Stimulated activated CD4-positive, alpha-beta T cell treated with anti-CD3 and anti-CD28 coated beads, Interleukin-1b, Interleukin-23, amount 100 ng/mL, for 48 hours (primary cell): Measurements from ENCODE around the gene TMEM169.
"Not testable (repeated sequence)": the region's sequence is repeated elsewhere in the genome, so short reads cannot be mapped to it uniquely, and the experiment has no call there.

Experiments
- DNase-seq: peaks from one replicate; pipeline ENCODE4 v3.0.0-alpha.2; 2020

Gene TMEM169

DNA sequence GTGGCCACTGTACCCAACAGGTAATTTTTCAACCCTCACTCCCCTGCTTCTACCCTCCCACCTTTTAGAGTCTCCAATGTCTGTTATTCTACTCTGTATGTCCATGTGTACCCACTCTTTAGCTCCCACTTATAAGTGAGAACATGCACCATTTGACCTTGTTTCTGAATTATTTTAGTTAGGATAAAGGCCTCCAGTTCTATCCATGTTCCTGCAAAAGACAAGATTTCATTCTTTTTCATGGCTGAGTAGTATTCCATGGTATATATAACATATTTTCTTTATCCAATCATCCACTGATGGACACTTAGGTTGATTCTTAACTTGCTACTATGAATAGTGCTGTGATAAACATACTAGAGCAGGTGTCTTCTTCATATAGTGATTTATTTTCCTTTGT is 9.2 kb upstream of the TMEM169 start:
- DNase-seq: no peak

DNA sequence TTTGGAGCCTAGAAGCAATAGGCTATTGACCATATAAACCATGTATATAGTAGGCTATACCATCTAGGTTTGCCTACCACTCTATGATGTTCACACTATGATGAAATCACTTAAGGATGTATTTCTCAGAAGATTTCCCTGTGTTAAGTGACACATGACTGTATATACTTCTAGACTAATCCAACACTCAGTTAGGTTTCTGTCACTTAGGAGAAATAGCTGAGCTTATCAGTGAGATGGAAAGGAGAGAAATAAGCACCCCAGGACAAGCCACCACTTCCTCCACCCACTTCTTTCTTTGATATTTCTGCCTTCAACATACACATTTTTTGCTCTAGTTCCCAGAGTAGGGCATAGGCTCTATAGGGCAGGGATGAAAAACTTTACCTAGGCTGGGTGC is 7.9 kb upstream of the TMEM169 start:
- no peak for DNase-seq

GRCh38 chr2:216074380-216074779 is 7.3 kb upstream of the TMEM169 start:
- DNase-seq: no peak

DNA sequence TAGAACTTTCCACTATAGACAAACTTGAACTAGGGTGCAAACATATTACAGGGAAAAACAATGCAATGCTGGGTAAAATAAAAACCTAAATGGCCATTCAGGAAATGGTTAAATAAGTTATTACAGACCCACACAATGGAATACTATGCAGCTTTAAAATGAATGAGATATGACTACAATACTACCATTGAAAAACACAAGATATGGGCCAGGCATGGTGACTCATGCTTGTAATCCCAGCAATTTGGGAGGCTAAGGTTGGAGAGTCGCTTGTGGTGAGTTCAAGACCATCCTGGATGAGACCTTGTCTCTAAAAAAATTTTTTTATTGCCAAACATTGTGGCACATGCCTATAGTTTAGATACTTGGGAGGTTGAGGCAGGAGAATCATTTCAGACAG is 6.9 kb upstream of the TMEM169 start:
- no peak for DNase-seq

DNA sequence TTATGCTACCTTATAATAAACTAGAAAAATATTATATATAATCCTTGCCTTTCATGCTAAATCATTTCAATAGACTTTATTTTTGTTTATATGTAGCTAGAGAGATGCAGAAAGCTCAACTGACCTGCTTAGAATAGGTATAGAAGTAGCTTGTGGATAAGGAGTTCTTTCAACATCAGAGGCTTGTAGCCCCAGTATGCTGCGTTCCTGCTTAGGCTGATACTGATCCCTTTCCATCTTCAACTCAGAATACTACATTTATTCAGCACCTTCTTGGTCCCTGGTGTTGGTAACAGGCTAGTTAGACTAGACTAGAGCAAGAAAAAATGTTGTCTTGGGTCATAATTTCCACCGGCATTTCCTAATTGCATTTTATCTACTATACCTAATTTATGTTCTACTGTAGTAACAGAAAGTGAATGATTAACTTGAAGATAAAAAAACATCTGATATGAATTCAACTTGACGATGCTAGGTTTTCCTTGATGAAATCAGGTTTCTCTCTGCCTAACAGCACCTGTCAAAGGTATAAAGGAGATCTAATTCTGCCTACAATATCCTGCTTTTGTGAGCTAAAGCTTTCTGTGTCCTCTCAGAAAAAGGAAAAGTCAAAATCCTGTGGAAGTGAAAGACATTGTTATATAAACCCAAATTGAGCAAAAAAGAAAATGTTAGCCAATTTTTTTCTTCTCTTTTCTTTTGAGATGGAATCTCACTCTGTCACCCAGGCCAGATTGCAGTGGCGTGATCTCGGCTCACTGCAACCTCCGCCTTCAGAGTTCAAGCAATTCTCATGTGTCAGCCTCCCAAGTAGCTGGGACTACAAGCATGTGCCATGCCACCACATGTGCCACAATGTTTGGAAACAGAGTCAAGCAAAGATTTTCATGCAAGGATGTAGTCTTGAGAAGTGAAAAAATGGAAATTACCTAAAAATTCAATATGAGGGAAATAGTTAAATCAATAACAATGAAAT is 5.9 kb upstream of the TMEM169 start:
- DNase-seq: no peak

- DNase-seq: no peak
Observed at GRCh38 chr2:216078776-216079175, 2.9 kb upstream of the TMEM169 start.

DNA sequence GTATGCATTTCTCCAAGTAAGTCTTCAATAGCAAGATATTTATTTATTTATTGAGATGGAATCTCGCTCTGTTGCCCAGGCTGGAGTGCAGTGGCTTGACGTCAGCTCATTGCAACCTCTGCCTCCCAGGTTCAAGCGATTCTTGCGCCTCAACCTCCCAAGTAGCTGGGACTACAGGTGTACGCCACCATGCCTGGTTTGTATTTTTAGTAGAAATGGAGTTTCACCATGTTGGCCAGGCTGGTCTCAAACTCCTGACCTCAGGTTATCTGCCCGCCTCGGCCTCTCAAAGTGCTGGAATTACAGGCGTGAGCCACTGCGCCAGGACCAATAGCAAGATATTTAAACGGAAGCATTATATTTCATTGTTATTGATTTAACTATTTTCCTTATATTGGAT is 1.7 kb upstream of the TMEM169 start:
- DNase-seq: not testable (repeated sequence)

DNA sequence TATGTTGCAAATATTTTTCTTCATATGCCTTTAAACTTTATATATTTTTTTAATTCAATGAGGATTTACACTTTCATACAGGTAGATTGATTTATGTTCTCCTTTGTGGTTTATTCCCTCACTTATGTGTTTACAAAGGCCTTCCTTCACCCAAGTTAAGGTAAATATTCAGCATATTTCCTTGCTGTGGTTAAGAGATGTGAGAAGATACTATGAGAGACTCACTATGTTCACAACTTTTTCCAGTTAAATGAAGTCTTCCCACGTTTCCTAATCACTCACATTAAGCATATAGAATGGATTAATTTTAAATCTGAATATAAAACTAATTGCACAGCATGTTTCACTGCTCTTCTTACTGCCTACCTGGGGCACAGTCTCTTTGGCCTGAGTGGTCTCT is 707 bp upstream of the TMEM169 start:
- no peak for DNase-seq

DNA sequence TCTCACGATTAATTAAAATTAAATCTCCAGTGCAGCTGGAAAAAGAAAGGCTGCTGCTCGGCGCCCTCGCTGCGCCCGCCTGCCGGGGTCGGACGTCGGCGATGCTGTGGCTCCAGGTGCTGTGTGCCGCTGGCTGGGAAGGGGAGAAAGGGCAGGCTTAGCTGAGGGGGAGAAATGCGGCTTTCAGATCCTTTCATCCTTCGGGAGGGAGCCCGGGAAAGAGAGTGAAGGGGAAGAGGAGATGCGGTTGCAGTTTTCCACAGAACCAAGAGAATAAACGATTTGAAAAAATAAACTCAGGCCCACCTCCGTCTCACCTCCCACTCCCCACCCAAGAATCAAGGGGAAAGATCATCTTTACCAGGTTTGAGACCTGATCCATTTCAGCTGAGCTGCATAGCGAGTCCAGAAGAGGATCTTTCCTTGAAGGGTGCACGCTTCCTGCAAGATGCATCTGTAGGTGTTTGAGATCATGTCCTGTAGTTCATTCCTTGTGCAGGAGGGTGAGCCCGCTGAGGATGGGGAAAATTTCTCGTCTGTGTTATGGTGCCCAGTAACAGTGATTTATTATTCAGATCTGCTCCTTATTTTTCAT is 495 bp downstream of the TMEM169 start:
- DNase-seq: no peak

DNA sequence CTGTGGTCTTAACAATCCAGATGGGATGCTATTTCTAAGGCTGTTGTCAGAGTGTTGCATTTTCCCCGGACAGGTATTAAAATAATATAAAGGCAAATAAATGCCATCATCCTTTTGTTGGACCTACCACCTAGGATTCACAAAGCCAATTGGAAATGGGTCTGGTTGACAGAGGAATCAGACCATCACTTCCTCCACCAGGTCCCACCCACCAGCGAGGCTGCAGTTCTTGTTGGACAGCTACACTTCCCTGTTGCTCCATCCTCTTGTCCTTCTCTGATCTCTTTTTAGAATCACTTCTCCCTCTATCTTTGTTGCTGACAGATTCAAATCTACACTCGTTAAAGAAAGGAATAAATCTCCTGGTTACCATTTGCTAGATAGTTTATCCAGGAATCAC is 1.1 kb downstream of the TMEM169 start:
- no peak for DNase-seq

DNA sequence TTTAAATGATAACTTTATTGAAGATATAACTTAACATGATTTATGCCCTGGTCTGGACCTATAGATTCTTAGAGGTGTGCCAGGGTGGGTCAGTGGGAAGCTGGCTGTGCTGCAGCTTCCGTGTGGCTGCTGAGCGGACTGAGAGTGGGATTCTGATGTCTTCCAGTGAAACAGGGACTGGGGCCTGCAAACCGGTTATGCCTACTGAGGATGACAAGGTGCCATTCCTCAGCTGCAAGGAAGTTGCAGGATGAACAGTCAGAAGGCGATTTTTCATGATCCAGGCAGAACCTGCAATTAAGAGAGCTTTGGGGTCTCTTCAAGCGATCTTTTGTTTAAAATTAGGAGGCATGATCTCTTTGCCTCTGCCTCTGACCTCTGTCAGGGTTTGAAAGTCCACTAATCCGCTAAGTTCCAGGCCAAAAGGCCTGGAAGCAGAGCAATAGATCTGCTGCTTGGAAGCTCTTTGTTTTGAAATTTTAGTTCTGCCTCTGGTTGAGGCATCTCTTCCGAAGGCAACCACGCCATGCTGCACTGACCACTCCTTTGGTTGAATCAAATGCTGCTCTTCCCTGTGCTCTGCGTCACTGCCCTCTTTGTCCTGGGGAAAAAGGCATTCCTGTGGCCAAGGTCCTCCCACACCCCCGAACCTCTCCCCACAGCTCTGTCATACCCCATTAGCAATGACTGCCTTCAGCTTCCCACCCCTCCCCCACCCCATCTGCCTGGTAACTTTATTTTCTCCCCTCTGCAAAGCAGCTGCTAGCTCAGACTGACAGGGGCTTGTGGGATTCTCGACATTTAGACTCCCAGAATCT is 2.0 kb downstream of the TMEM169 start:
- DNase-seq: no peak

GRCh38 chr2:216084547-216084946 is 2.8 kb downstream of the TMEM169 start:
- peak; percentile 28 for DNase-seq

DNA sequence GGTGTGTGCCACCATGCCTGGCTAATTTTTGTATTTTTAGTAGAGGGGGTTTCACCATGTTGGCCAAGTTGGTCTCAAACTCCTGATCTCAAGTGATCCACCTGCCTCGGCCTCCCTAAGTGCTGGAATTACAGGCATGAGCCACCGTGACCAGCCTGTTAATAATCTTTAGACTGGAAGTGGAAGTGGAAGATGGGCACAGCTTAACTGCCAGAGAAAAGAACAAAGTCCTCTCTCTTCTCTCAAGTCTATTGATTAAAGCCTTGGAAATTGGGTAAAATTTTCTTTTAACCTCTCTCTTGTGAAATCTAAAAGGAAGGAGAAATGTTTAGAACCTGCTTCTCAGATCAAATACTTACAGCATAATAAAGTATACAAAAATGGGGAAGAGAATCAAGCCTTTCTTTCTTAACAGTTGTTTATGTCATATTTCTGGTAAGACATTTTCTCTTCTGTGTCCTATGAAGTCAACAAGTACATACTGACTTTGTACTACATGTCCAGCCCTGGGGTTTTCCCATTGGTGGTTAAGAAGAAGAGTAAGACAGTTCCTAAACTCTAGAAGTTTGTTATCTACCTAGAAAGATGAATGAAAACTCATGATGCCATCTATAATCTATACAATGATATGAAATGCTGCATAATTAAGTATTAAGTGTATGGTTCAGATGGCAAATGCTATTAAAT is 4.6 kb downstream of the TMEM169 start:
- DNase-seq: no peak

GRCh38 chr2:216090369-216090786 is 8.7 kb downstream of the TMEM169 start:
- DNase-seq: no peak

GRCh38 chr2:216092646-216093045 is 10.9 kb downstream of the TMEM169 start:
- DNase-seq: no peak

- no peak for DNase-seq
Observed at GRCh38 chr2:216094701-216095100, 13.0 kb downstream of the TMEM169 start.

GRCh38 chr2:216098421-216099334 is 17.0 kb downstream of the TMEM169 start:
- no peak for DNase-seq

DNA sequence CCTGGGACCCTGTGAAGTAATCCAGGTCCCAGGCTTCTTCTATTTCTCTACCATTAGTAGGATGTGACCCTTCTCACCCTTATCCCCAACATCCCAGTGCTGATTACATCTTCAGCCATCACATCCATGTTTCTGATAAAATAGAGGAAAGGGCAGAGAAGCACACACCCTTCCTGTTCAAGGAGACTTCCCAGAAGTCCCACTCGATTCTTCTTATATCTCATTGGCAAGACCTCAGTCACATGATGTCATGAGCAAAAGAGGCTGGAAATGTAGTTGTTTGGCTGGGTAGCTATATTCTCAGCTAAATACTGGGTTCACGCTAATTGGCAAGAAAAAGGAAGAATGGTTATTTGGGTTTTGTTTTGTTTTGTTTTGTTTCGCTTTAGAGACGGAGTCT is 19.4 kb downstream of the TMEM169 start:
- DNase-seq: no peak

DNA sequence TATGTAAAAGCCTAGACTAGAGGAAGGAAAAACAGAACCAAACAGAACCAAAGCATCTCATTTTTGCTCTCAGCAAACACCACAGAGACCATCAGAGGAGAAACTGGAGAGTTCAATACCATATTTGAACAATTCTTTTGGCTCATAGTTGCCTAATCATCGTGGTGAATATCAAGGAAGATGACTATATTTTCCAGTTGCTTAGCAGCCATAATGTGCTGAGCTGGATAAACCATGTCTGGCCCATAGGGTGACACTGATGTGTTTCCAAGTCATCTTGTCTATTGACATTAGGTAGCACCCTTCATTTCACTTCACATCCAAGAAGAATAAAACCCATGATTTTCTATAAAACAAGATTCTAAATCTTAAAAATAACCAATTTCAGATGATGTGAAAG is 21.5 kb downstream of the TMEM169 start:
- DNase-seq: no peak

GRCh38 chr2:216104691-216105090 is 23.0 kb downstream of the TMEM169 start:
- DNase-seq: no peak

DNA sequence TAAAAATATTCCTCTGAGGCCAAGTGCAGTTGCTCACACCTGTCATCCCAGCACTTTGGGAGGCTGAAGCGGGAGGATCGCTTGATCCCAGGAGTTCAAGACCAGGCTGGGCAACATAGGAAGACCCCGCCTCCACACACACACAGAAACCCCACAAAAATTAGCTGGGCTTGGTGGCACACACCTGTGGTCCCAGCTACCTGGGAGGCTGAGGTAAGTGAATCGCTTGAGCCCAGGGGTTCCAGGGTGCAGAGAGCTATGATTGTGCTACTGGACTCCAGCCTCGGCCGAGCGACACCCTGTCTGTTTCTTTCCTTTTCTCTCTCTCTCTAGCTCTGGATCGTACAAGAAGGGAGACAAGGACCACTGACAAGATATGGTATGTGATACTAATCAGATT is 25.6 kb downstream of the TMEM169 start:
- no peak for DNase-seq

DNA sequence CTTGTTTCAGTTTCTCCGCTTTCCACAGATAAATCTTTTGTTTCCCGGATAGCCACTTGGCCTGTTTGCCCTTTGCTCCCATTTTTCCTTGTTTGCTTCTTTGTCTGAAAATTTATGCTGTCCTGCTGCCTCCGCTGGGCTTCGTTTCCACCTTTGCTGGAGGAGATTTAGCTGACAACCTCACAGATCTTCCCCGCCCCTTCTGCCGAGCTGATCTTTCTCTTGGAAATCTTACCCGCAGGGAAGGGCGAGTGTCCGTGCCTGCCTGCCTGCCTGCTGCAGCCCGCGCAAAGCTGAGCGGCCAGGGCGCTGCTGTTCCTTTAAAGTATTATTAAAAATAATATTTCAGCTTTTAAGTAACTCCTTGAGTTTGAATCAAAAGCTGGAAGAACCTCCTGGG is 26.0 kb downstream of the TMEM169 start:
- no peak for DNase-seq
